Activated CD4-positive, alpha-beta T cell treated with anti-CD3 and anti-CD28 coated beads for 48 hours (primary cell): ENCODE data around the gene ZMYND15.
A peak's percentile ranks its signal among the peaks of the same experiment; 100 is the strongest.

ENCODE experiments used
- DNase-seq: peaks from one replicate; pipeline ENCODE4 v3.0.0-alpha.2; 2020

The ZMYND15 gene

GRCh38 chr17:4717791-4718190 lies 21.8 kb upstream of the ZMYND15 start:
- no peak for DNase-seq

DNA sequence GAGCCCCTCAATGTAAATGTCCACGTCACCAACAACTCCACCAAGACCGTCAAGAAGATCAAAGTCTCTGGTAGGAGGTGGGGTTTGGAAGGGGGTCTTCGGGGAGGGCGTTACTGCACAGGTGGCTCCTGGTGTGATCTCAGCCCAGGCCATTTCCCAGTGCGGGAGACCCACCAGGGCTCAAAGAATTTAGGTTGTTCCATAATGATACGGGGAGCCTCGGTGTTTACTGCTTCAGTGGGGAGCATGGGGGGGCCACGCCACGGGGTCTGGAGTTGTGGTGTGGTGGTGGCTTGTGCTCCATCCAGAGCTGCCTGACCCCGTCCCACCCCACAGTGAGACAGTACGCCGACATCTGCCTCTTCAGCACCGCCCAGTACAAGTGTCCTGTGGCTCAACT lies 21.4 kb upstream of the ZMYND15 start:
- DNase-seq: no peak

GRCh38 chr17:4719146-4719545 lies 20.5 kb upstream of the ZMYND15 start:
- DNase-seq: no peak

GRCh38 chr17:4719684-4720221 lies 19.9 kb upstream of the ZMYND15 start:
- DNase-seq: no peak

- DNase-seq: no peak
Observed at GRCh38 chr17:4720787-4721186, 18.8 kb upstream of the ZMYND15 start.

GRCh38 chr17:4721203-4722135 lies 18.2 kb upstream of the ZMYND15 start:
- no peak for DNase-seq

GRCh38 chr17:4722678-4723240 lies 16.9 kb upstream of the ZMYND15 start:
- no peak for DNase-seq

DNA sequence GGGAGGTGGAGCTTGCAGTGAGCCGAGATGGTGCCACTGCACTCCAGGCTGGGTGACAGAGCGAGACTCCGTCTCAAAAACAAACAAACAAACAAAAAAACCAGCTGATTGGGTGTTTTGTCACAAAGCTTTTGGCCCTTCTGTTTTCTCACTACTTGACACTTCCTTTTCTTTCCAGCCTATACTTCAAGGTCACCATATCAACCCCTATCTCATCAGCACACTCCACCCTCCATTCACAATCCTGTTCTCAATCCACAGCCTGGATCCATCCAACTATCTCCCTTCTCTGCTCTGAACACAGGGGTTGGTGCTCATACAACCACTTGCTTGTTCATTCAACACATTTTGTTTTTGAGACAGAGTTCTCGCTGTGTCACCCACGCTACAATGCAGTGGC lies 15.0 kb upstream of the ZMYND15 start:
- no peak for DNase-seq

DNA sequence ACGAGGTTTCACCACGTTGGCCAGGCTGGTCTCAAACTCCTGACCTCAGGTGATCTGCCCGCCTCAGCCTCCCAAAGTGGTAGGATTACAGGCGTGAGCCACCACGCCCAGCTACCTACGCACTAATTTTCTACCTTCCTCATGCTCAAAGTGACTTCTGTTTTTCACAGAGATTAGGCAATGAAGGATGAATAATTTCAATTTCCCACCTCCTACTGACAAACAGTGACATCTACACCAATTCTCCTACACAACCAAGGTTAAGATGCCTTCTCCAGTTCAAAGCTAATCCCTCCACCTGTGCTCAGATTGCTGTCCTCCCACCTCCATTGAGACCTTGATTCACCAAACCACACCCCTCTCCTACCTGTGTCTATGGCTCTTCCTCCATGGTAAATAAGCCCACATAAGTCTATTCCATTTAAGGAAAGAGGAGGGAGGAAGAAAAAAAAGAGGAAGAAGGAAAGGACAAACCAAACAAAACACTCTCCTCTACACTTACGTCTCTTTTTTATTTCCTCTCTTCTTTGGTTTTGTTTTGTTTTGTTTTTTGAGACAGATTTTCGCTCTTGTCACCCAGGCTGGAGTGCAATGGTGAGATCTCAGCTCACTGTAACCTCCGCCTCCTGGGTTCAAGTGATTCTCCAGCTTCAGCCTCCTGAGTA lies 13.9 kb upstream of the ZMYND15 start:
- no peak for DNase-seq

GRCh38 chr17:4728124-4728523 lies 11.5 kb upstream of the ZMYND15 start:
- peak; percentile 45 for DNase-seq

- DNase-seq: no peak
Observed at GRCh38 chr17:4733073-4733531, 6.5 kb upstream of the ZMYND15 start.

DNA sequence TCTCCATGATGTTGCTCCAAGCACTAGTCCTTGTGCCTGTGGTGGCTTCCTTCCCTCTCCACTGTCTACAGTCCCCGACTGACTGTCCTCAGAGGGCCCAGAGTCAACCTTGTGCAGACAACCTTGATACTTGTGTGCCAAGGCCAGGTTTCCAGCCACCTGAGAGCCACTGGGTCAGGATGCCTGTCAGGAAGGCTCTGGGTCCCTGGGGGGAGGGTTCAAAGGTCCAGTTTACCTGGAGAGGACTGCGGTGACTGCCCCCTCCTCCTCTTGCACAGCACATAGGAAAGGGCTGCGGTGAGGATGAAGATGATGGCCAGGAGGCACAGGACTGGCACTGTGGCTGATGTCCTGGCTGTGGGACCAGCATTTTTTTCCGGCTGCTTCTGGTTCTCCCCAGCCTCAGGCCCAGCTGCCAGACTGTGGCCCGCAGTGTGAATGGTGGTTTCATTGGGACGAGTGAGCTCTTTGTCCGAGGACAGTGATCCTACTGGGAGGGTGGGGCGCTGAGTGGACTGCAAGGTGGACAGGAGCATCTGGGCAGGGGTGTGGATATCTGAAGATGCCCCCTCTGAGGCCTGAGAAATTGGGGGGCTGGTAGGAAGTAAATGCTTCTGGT lies 4.7 kb upstream of the ZMYND15 start:
- no peak for DNase-seq

DNA sequence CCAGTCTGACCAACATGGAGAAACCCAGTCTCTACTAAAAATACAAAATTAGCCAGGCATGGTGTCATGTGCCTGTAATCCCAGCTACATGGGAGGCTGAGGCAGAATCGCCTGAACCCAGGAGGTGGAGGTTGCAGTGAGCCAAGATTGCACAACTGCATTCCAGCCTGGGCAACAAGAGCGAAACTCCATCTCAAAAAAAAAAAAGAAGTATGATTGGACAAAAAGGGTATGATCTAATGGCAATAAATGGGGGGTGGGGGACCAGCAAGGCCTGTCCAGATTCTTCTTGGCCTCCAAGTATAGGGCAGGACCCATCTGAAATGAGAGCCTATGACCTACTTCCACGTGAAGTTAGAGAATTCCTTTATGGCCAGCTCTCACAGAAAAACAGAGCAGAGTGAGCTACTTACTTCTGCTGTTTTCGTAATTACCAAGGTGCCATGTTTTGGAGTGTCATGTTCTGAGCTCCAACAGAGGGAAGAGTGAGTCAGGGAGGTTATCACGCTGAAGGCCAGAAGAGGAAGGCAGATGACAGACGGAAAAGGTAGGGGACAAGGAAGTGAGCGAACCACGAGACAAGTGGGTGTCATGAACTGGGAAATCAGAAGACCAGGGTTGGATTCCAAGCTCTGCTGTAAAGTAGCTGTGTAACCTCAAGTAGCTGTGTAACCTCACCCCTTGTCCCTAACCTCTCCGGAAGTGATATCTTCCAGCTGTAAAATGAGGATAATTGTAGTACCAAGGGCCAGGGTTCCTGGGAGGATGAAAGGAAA lies 3.6 kb upstream of the ZMYND15 start:
- DNase-seq: no peak

- DNase-seq: no peak
Observed at GRCh38 chr17:4738136-4739121, 1.2 kb upstream of the ZMYND15 start.

DNA sequence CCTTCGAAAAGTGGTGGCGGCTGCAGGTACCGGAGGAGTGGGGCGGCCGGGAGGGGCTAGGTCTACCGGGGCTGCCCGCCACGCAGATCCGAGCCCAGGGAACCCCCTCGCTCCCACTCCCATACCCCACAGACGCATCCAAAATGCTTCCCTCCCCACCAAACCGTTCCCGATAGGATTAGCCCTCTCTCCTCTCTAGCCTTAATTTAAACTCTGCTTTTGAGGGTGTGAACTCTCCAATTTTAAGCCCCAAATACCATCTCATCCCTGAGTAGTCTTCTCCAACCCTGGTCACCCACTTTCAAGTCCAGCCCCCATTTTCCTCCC lies 355 bp downstream of the ZMYND15 start:
- no peak for DNase-seq

DNA sequence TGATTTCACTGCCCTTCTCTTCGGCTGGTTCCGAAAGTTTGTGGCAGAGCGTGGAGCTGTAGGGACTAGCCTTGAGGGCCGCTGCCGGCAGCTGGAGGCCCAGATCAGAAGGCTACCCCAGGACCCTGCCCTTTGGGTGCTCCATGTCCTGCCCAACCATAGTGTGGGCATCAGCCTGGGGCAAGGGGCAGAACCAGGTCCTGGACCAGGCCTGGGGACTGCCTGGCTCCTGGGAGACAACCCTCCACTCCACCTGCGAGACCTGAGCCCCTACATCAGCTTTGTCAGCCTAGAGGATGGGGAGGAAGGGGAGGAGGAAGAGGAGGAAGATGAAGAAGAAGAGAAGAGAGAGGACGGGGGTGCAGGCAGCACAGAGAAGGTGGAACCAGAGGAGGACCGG lies 951 bp downstream of the ZMYND15 start:
- no peak for DNase-seq

GRCh38 chr17:4741544-4741943 lies 1.9 kb downstream of the ZMYND15 start:
- DNase-seq: no peak

DNA sequence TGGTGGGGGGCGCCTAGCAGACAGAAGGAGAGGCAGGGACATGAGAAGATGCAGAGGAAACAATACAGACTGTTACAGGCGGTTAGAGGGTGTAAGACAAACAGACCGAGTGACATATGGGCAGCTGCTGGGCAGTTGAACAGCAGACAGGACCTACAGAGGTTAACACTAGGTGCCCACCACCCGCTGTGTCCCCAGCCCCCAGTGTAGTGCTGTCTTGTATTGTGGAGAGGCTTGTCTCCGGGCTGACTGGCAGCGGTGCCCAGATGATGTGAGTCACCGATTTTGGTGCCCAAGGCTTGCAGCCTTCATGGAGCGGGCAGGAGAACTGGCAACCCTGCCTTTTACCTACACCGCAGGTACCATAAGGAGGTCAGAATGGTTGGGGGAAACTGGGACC lies 2.5 kb downstream of the ZMYND15 start:
- no peak for DNase-seq

DNA sequence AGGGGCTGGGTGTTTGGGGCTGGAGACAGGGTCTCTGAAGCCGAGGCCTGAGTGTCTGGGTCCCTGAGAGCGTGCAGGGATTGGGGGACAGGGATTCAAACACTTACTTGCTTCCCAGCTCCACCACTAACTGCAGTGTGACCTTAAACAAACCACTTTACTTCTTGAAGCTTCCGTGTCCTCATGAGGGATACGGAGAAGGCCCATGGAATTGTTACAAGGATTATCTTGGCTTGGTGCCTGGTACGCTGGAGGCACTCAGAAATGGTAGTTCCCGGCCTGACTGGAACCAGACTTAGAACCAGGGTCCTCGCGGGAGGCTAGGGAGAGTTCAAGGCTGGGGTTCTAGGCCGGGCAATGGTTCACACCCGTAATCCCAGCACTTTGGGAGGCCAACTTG lies 3.0 kb downstream of the ZMYND15 start:
- no peak for DNase-seq

DNA sequence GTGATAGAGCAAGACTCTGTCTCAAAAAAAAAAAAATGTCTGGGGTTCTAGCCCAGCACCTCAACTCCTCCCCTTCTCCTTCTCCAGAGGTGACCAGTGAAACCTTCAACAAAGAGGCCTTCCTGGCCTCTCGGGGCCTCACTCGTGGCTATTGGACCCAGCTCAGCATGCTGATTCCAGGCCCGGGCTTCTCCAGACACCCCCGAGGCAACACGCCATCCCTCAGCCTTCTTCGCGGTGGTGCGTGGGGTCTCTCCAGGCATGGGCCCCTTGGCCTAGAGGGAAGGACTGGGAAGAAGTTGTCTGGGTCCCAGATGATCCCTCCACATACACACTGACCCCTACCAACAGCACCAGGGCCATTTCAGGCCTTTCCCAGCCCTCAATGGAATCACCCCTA lies 3.6 kb downstream of the ZMYND15 start:
- no peak for DNase-seq

DNA sequence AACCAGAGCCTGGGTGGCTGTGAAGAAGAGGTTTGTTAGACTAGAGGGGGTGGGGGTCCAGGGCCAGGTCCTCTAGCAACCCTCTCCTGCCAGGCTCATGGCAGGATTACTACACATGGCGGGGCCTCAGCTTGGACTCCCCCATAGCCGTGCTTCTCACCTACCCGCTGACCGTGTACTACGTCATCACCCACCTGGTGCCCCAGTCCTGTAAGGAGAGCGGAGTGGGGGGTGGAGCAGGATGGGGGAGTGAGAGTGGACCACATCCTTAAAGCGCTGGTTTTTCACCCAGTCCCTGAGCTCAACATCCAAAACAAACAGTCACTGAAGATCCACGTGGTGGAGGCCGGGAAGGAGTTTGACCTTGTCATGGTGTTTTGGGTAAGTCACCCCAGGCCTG lies 4.3 kb downstream of the ZMYND15 start:
- no peak for DNase-seq
